Glutamatergic neuron (in vitro differentiated cells): ENCODE results near the gene CCT4. TPM values are rescaled to one million over a fixed set of nuclear protein-coding genes. Genes with fewer than 3 reads are reported as not detected.
"Not testable (repeated sequence)": the region's sequence is repeated elsewhere in the genome, so short reads cannot be mapped to it uniquely, and the experiment has no call there.

Source experiments
- DNase-seq: peaks from one replicate; pipeline ENCODE4 v3.0.0; 2022
- H3K27ac Mint-ChIP-seq: one replicate; pipeline ENCODE4 v1.8.0; 2020; ENCODE audit warnings: mild to moderate bottlenecking, mixed read lengths, inconsistent platforms; ENCODE audit not compliant: unreplicated experiment
- H3K27me3 Mint-ChIP-seq: one replicate; pipeline ENCODE4 v1.8.0; 2020; ENCODE audit warnings: mild to moderate bottlenecking, moderate library complexity, mixed read lengths, inconsistent platforms; ENCODE audit not compliant: unreplicated experiment
- H3K36me3 Mint-ChIP-seq: one replicate; pipeline ENCODE4 v1.8.0; 2020; ENCODE audit warnings: mild to moderate bottlenecking, mixed read lengths, inconsistent platforms; ENCODE audit not compliant: unreplicated experiment
- H3K4me1 Mint-ChIP-seq: one replicate; pipeline ENCODE4 v1.8.0; 2020; ENCODE audit warnings: mild to moderate bottlenecking, low read depth, mixed read lengths, inconsistent platforms; ENCODE audit not compliant: unreplicated experiment
- H3K4me3 Mint-ChIP-seq: one replicate; pipeline ENCODE4 v1.8.0; 2020; ENCODE audit warnings: mild to moderate bottlenecking, mixed read lengths, inconsistent platforms; ENCODE audit not compliant: unreplicated experiment
- H3K9me3 Mint-ChIP-seq: one replicate; pipeline ENCODE4 v1.8.0; 2020; ENCODE audit warnings: mild to moderate bottlenecking, moderate library complexity, mixed read lengths, inconsistent platforms; ENCODE audit not compliant: unreplicated experiment
- total RNA-seq: library from RNA; stranded (reverse); fragmentation: NEBNext Ultra II Directional; extraction: Animal tissue kit (Norgen Biotek cat#: 25700); gene quantifications from one replicate; pipeline ENCODE4 v1.2.1, GENCODE V29; 2021; ENCODE audit not compliant: unreplicated experiment
- TF ChIP-seq, protein P1 (sequence below): fragments of 200-600 bp; sonication (generic); IDR thresholded peaks from one replicate; pipeline ENCODE4 v1.5.0; 2021; ENCODE audit not compliant: partially characterized antibody, unreplicated experiment

CCT4 gene
- total RNA-seq, 1 donor from 2014 or later = 146 TPM

- Mint-ChIP-seq H3K36me3 (no peaks in the 10 kb centered on the region), H3K27me3 (no peaks in the 10 kb centered on the region), H3K4me3 (no peak overlapping the region), H3K4me1 (no peaks in the 10 kb centered on the region), H3K27ac (no peak overlapping the region), H3K9me3 (no peaks in the 10 kb centered on the region)
- TF ChIP-seq, protein P1, sequence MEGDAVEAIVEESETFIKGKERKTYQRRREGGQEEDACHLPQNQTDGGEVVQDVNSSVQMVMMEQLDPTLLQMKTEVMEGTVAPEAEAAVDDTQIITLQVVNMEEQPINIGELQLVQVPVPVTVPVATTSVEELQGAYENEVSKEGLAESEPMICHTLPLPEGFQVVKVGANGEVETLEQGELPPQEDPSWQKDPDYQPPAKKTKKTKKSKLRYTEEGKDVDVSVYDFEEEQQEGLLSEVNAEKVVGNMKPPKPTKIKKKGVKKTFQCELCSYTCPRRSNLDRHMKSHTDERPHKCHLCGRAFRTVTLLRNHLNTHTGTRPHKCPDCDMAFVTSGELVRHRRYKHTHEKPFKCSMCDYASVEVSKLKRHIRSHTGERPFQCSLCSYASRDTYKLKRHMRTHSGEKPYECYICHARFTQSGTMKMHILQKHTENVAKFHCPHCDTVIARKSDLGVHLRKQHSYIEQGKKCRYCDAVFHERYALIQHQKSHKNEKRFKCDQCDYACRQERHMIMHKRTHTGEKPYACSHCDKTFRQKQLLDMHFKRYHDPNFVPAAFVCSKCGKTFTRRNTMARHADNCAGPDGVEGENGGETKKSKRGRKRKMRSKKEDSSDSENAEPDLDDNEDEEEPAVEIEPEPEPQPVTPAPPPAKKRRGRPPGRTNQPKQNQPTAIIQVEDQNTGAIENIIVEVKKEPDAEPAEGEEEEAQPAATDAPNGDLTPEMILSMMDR = no peak
- DNase-seq = no peak
Measured at GRCh38 chr2:61878761-61879160, 9.7 kb downstream of the CCT4 start.

DNA sequence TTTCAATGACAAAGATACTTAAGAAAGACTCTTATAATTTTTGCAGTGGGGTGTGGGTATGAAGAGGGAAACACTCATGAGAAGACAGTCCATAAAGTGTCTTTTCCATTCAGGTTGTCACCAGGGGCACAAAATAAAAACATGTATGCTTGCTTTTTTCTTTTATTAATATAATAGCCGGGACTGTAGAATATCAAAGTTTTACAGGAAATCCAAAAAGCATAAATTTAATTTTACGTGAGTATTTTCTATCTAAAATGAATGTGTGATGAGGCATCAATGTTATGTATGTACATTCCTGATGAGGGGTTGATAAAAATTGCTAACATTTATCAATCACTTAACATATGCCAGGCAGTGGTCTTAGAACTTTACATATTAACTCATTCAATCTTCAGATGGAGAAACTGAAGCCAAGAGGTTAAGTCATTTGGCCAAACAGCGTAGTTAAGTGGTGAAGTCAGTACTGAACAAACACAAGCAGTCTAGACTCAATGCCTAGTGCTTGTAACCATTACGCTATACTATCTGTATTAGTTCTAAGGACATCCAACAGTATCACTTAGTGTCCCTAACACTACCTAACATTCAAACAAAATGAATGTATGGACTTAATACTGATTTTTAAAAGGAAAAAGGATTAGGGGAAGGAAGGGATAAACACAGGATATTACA, 10.7 kb downstream of the CCT4 start:
- TF ChIP-seq, protein P1 = no peak
- Mint-ChIP-seq H3K4me1 (no peaks in the 10 kb centered on the region), H3K36me3 (no peaks in the 10 kb centered on the region), H3K27ac (no peak overlapping the region), H3K9me3 (no peaks in the 10 kb centered on the region), H3K4me3 (no peak overlapping the region), H3K27me3 (no peaks in the 10 kb centered on the region)
- DNase-seq = no peak

- TF ChIP-seq, protein P1 = no peak
- Mint-ChIP-seq H3K36me3 (no peaks in the 10 kb centered on the region), H3K9me3 (no peaks in the 10 kb centered on the region)
Measured at GRCh38 chr2:61876400-61876799, 12.1 kb downstream of the CCT4 start.

GRCh38 chr2:61866482-61867089, 21.9 kb downstream of the CCT4 start:
- peaks cover 20% of the 10 kb centered on the region for H3K36me3 Mint-ChIP-seq

More at GRCh38 chr2:61876400-61876799, 12.1 kb downstream of the CCT4 start:
- Mint-ChIP-seq H3K4me1 (no peaks in the 10 kb centered on the region), H3K4me3 (no peak overlapping the region), H3K27me3 (no peaks in the 10 kb centered on the region), H3K27ac (no peak overlapping the region)
- no peak for DNase-seq

GRCh38 chr2:61862085-61862484, 26.4 kb downstream of the CCT4 start:
- Mint-ChIP-seq H3K36me3 (peaks cover 20% of the 10 kb centered on the region), H3K27me3 (no peaks in the 10 kb centered on the region), H3K9me3 (peaks cover 1% of the 10 kb centered on the region), H3K4me3 (no peak overlapping the region), H3K4me1 (no peaks in the 10 kb centered on the region), H3K27ac (no peak overlapping the region)
- DNase-seq = no peak
- TF ChIP-seq, protein P1 = no peak

More at GRCh38 chr2:61866482-61867089, 21.9 kb downstream of the CCT4 start:
- H3K4me1 Mint-ChIP-seq, DNase-seq, H3K9me3 Mint-ChIP-seq, H3K27me3 Mint-ChIP-seq, H3K4me3 Mint-ChIP-seq, H3K27ac Mint-ChIP-seq: not testable (repeated sequence)
